Spleen (tissue), 7 donors: Measurements from ENCODE around the gene CHRNE.
"Not testable (repeated sequence)": the region's sequence is repeated elsewhere in the genome, so short reads cannot be mapped to it uniquely, and the experiment has no call there.

ENCODE experiments used
- POLR2A ChIP-seq, 3 donors: fragments of 450-650 bp; IDR thresholded peaks; one replicate each; pipeline ENCODE4 v1.5.1; 2017; ENCODE audit warnings: antibody characterized with exemption in 3 of 3, mild to moderate bottlenecking in 1 of 3
- TF ChIP-seq, protein P1 (sequence below), 11 experiments: fragments of 200-600 bp in 7 of 11; fragments of 450-650 bp in 4 of 11; sonication (generic) in 4 of 11; IDR thresholded peaks in 8 of 11; conservative IDR thresholded peaks in 3 of 11; 1 replicate in 7 of 11; 2 replicates in 4 of 11; pipeline versions ENCODE4 v1.4.0 to v1.8.0; 2016 to 2021; ENCODE audit warnings: antibody characterized with exemption in 11 of 11, inconsistent platforms in 4 of 11, mild to moderate bottlenecking in 1 of 11
- donor health status: DM: no; HTN: no; CAD: no; lungs with moderate emphysema.
- donor health status: DM: no; HTN: no; CAD: no.
- donor health status: DM: no; HTN: no; CAD: no.

DNA sequence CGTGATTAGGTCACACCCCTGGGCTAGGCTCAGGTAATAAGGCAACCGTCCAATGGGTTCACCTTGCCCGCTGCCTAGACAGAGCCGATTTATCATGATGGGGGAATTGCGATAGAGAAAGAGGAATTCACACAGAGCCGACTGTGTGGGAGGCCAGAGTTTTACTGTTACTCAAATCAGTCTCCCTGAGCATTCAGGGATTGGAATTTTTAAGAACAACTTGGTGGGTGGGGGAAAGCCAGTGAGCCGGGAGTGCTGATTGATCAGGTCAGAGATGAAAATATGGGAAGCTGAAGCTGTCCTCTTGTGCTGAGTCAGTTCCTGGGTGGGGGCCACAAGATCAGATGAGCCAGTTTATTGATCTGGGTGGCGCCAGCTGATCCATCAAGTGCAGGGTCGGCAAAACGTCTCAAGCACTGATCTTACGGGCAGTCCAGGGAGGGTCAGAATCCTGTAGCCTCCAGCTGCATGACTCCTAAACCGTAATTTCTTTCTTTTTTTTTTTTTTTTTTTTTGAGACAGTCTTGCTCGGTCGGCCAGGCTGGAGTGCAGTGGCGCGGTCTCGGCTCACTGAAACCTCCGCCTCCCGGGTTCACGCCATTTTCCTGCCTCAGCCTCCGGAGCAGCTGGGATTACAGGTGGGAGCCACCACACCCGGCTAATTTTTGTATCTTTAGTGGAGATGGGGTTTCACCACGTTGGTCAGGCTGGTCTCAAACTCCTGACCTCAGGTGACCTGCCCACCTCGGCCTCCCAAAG lies 23.9 kb upstream of the CHRNE start:
- TF ChIP-seq, protein P1, sequence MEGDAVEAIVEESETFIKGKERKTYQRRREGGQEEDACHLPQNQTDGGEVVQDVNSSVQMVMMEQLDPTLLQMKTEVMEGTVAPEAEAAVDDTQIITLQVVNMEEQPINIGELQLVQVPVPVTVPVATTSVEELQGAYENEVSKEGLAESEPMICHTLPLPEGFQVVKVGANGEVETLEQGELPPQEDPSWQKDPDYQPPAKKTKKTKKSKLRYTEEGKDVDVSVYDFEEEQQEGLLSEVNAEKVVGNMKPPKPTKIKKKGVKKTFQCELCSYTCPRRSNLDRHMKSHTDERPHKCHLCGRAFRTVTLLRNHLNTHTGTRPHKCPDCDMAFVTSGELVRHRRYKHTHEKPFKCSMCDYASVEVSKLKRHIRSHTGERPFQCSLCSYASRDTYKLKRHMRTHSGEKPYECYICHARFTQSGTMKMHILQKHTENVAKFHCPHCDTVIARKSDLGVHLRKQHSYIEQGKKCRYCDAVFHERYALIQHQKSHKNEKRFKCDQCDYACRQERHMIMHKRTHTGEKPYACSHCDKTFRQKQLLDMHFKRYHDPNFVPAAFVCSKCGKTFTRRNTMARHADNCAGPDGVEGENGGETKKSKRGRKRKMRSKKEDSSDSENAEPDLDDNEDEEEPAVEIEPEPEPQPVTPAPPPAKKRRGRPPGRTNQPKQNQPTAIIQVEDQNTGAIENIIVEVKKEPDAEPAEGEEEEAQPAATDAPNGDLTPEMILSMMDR (IDR thresholded peaks at IDR 0.05 in 8 of 11, conservative IDR thresholded peaks at IDR 0.05 in 3 of 11), result not testable (repeated sequence)
- not testable (repeated sequence) for TF ChIP-seq POLR2A (IDR thresholded peaks at IDR 0.05)
